Uterus (tissue), 2 donors: ENCODE data around the gene IFI27L2.

Experiments used
- POLR2A ChIP-seq, 2 donors: fragments of 450-650 bp; IDR thresholded peaks; one replicate each; pipeline ENCODE4 v1.6.1; 2016; ENCODE audit warnings: antibody characterized with exemption in 2 of 2, mild to moderate bottlenecking in 1 of 2, moderate library complexity in 1 of 2
- TF ChIP-seq, protein P1 (sequence below), 4 experiments: fragments of 200-600 bp in 2 of 4; fragments of 450-650 bp in 2 of 4; sonication (generic) in 2 of 4; IDR thresholded peaks; one replicate each; pipeline ENCODE4 v1.5.1; 2016 to 2019; ENCODE audit warnings: antibody characterized with exemption in 4 of 4, mild to moderate bottlenecking in 2 of 4, moderate library complexity in 1 of 4

DNA sequence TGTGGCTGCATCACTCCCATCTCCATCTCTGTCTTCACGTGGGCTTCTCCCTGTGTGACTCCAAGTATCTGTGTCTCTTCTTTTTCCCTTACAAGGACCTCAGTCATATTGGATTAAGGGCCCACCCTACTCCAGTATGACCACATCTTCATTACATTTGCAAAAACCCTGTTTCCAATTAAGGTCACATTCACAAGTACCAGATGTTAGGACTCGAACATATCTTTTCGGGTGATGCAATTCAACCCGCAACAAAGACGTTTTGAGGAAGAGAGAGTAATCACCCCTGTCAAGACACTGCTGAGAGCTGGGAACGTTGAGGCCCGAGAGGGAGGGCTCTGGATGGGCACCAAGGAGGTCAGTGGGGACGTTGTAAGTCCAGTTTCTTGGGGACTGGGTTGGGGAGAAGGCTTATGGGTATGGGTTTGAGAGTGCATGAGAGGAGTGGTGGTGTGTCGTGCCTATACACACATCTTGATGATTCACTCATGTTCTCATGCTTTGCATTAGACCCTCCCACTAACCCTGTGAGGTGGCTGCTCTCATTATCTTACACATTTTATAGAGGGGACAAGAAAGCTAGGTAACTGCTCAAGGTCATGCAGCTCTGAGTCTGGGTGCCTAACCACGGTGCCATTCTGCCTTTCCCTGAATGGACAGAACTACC lies 30.9 kb downstream of the IFI27L2 start:
- TF ChIP-seq, protein P1, sequence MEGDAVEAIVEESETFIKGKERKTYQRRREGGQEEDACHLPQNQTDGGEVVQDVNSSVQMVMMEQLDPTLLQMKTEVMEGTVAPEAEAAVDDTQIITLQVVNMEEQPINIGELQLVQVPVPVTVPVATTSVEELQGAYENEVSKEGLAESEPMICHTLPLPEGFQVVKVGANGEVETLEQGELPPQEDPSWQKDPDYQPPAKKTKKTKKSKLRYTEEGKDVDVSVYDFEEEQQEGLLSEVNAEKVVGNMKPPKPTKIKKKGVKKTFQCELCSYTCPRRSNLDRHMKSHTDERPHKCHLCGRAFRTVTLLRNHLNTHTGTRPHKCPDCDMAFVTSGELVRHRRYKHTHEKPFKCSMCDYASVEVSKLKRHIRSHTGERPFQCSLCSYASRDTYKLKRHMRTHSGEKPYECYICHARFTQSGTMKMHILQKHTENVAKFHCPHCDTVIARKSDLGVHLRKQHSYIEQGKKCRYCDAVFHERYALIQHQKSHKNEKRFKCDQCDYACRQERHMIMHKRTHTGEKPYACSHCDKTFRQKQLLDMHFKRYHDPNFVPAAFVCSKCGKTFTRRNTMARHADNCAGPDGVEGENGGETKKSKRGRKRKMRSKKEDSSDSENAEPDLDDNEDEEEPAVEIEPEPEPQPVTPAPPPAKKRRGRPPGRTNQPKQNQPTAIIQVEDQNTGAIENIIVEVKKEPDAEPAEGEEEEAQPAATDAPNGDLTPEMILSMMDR (IDR thresholded peaks at IDR 0.05) = no peak
- TF ChIP-seq POLR2A (IDR thresholded peaks at IDR 0.05) = no peak
